Measurements from ENCODE around the gene TEX101.
"Not testable (repeated sequence)": the region's sequence is repeated elsewhere in the genome, so short reads cannot be mapped to it uniquely, and the experiment has no call there.

Gene TEX101
- total RNA-seq, result 0 reads per million in 3 experiments

- no peak for DNase-seq
Observed at GRCh38 chr19:43414554-43414953, at the start of gene TEX101. Gene TEX101 (plus strand): TSS chr19:43414890. CDS start chr19:43415920, 1,030 bp downstream.

- not testable (repeated sequence) for DNase-seq
Observed at GRCh38 chr19:43365677-43366076, 49.0 kb upstream of the TEX101 start.

- DNase-seq, result no peak
Observed at GRCh38 chr19:43367822-43368221, 46.9 kb upstream of the TEX101 start.

GRCh38 chr19:43368897-43369296, 45.8 kb upstream of the TEX101 start:
- not testable (repeated sequence) for DNase-seq

GRCh38 chr19:43371909-43372308, 42.8 kb upstream of the TEX101 start:
- no peak for DNase-seq

- no peak for DNase-seq
Observed at GRCh38 chr19:43372462-43372861, 42.2 kb upstream of the TEX101 start.

- DNase-seq, result not testable (repeated sequence)
Observed at GRCh38 chr19:43377624-43378023, 37.1 kb upstream of the TEX101 start.

GRCh38 chr19:43380008-43380407, 34.7 kb upstream of the TEX101 start:
- DNase-seq, result no peak

- DNase-seq, result no peak
Observed at GRCh38 chr19:43380771-43381386, 33.8 kb upstream of the TEX101 start.

GRCh38 chr19:43382586-43383216, 32.0 kb upstream of the TEX101 start:
- not testable (repeated sequence) for DNase-seq

- DNase-seq, result not testable (repeated sequence)
Observed at GRCh38 chr19:43383254-43383653, 31.4 kb upstream of the TEX101 start.

GRCh38 chr19:43383759-43384158, 30.9 kb upstream of the TEX101 start:
- not testable (repeated sequence) for DNase-seq

- not testable (repeated sequence) for DNase-seq
Observed at GRCh38 chr19:43390903-43391551, 23.7 kb upstream of the TEX101 start.

GRCh38 chr19:43391552-43391935, 23.1 kb upstream of the TEX101 start:
- DNase-seq, result not testable (repeated sequence)

GRCh38 chr19:43393501-43393900, 21.2 kb upstream of the TEX101 start:
- not testable (repeated sequence) for DNase-seq

GRCh38 chr19:43395561-43395960, 19.1 kb upstream of the TEX101 start:
- no peak for DNase-seq

- no peak for DNase-seq
Observed at GRCh38 chr19:43406297-43406696, 8.4 kb upstream of the TEX101 start.

GRCh38 chr19:43407416-43408005, 7.2 kb upstream of the TEX101 start:
- DNase-seq, result no peak

GRCh38 chr19:43408043-43408442, 6.6 kb upstream of the TEX101 start:
- no peak for DNase-seq

- no peak for DNase-seq
Observed at GRCh38 chr19:43409415-43409814, 5.3 kb upstream of the TEX101 start.

GRCh38 chr19:43412441-43412840, 2.2 kb upstream of the TEX101 start:
- no peak for DNase-seq

- no peak for DNase-seq
Observed at GRCh38 chr19:43416951-43417623, 2.4 kb downstream of the TEX101 start.

GRCh38 chr19:43420954-43421353, 6.3 kb downstream of the TEX101 start:
- DNase-seq, result no peak
